DND-41 (cell line): Measurements from ENCODE around the gene APOO.

ENCODE experiments used
- ATAC-seq: fragments of 200-7000 bp; cut with Tn5 transposase; 3 replicates; pipeline ENCODE4 v1.9.1; 2021; ENCODE audit warnings: low read depth; ENCODE audit not compliant: insufficient read depth
- DNase-seq: peaks from one replicate; pipeline ENCODE4 v3.0.0-alpha.2; 2020
- H2AFZ ChIP-seq: 2 replicates; pipeline ENCODE4 v1.6.0; 2012; ENCODE audit warnings: low read depth, low read length
- H3K27ac ChIP-seq: 2 replicates; pipeline ENCODE4 v1.5.1; 2012; ENCODE audit warnings: low read length, inconsistent platforms
- H3K27me3 ChIP-seq: fragments of 200-600 bp; sonication (generic); 2 replicates; pipeline ENCODE4 v1.6.0; 2012; ENCODE audit warnings: low read length, mild to moderate bottlenecking, inconsistent platforms; ENCODE audit not compliant: insufficient read depth, poor library complexity
- H3K36me3 ChIP-seq: 2 replicates; pipeline ENCODE4 v1.5.1; 2012; ENCODE audit warnings: low read length, inconsistent platforms; ENCODE audit not compliant: insufficient read depth
- H3K4me1 ChIP-seq: 2 replicates; pipeline ENCODE4 v1.5.1; 2012; ENCODE audit warnings: mild to moderate bottlenecking, low read length; ENCODE audit not compliant: insufficient read depth
- H3K4me2 ChIP-seq: 2 replicates; pipeline ENCODE4 v1.6.0; 2012; ENCODE audit warnings: mild to moderate bottlenecking, moderate library complexity, low read length, inconsistent platforms; ENCODE audit not compliant: insufficient read depth
- H3K4me3 ChIP-seq, 2 experiments: fragments of 200-600 bp in 1 of 2; shearing (Covaris generic) in 1 of 2; 2 replicates each; pipeline ENCODE4 v1.5.1; 2012 to 2016; ENCODE audit warnings: inconsistent platforms in 2 of 2, low read length in 2 of 2, mild to moderate bottlenecking in 2 of 2, low read depth in 1 of 2, moderate library complexity in 1 of 2
- H3K79me2 ChIP-seq: 2 replicates; pipeline ENCODE4 v1.6.0; 2012; ENCODE audit warnings: low read length, inconsistent platforms; ENCODE audit not compliant: insufficient read depth
- H3K9ac ChIP-seq: 2 replicates; pipeline ENCODE4 v1.6.0; 2012; ENCODE audit warnings: low read depth, mild to moderate bottlenecking, inconsistent platforms, low read length, moderate library complexity
- H3K9me3 ChIP-seq: 2 replicates; pipeline ENCODE4 v1.5.1; 2012; ENCODE audit warnings: low read length, moderate library complexity, mild to moderate bottlenecking, inconsistent platforms; ENCODE audit not compliant: insufficient read depth, severe bottlenecking
- H4K20me1 ChIP-seq: 2 replicates; pipeline ENCODE4 v1.6.0; 2012; ENCODE audit warnings: low read length; ENCODE audit not compliant: insufficient read depth
- CTCF ChIP-seq: IDR thresholded peaks from 2 replicates; pipeline ENCODE4 v1.5.1; 2012; ENCODE audit warnings: borderline replicate concordance, low read length, moderate library complexity, mild to moderate bottlenecking; ENCODE audit not compliant: poor library complexity, severe bottlenecking; ENCODE audit errors: extremely low read depth
- EZH2 ChIP-seq: IDR thresholded peaks from 3 replicates; pipeline ENCODE4 v1.6.1; 2012; ENCODE audit warnings: borderline replicate concordance, low read depth, mild to moderate bottlenecking, moderate library complexity, low read length, inconsistent platforms; ENCODE audit not compliant: severe bottlenecking

APOO gene

DNA sequence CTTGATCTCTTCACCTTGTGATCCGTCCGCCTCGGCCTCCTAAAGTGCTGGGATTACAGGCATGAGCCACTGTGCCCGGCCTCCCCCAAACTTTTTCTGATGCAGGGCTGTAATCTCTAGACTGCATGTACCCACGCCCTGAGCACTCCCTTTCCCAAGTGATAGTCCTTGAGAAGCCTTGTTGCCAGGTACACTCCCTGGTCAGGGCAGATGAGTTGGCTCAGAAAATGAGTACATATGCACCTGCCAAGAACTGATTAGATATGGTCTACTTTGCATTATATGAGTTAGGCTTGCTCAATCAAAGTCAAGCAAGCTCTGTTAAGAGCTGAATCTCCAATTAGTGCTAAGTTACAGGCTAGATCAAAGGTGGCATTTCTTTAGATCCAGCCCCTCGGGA is 20.3 kb downstream of the APOO start:
- Histone ChIP-seq H2AFZ (no peak overlapping the region), H3K27me3 (no peaks in the 10 kb centered on the region), H3K36me3 (no peaks in the 10 kb centered on the region), H3K79me2 (no peaks in the 10 kb centered on the region), H3K4me1 (no peaks in the 10 kb centered on the region), H3K4me3 (no peak overlapping the region), H3K27ac (no peak overlapping the region), H3K9me3 (no peaks in the 10 kb centered on the region), H3K9ac (no peak overlapping the region), H4K20me1 (no peaks in the 10 kb centered on the region), H3K4me2 (no peak overlapping the region)
- ATAC-seq: no peak
- no peak for DNase-seq
- TF ChIP-seq CTCF (no peak), EZH2 (no peak)

DNA sequence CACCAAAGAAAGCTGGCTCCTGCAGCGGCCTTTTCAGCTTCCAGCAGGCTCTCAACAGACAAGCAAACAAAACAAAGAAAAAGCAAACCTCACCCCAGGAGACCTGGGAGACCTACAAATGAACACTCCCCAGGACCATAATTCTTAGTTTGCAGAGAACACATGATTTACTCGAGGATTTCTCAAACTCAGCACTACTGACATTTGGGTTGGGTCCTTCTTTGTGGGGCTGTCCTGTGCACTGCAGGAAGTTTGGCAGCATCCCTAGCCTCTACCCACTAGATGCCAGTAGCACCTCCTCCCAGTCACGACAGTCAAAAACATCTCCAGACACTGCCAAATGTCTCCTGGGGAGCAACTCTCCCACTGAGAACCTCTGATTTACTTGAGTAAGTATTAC is 21.9 kb downstream of the APOO start:
- Histone ChIP-seq H3K79me2 (no peaks in the 10 kb centered on the region), H3K9ac (no peak overlapping the region), H3K9me3 (no peaks in the 10 kb centered on the region), H3K4me3 (no peak overlapping the region), H2AFZ (no peak overlapping the region), H3K4me1 (no peaks in the 10 kb centered on the region), H3K36me3 (no peaks in the 10 kb centered on the region), H3K27ac (no peak overlapping the region), H3K4me2 (no peak overlapping the region), H4K20me1 (no peaks in the 10 kb centered on the region), H3K27me3 (no peaks in the 10 kb centered on the region)
- ATAC-seq (no peak), DNase-seq (no peak)
- TF ChIP-seq EZH2 (no peak), CTCF (no peak)

GRCh38 chrX:23884427-23885024 is 23.2 kb downstream of the APOO start:
- Histone ChIP-seq H3K4me1 (no peaks in the 10 kb centered on the region), H2AFZ (no peak overlapping the region), H3K4me3 (no peak overlapping the region), H3K4me2 (no peak overlapping the region), H3K9ac (no peak overlapping the region), H3K27me3 (no peaks in the 10 kb centered on the region), H3K9me3 (no peaks in the 10 kb centered on the region), H3K79me2 (no peaks in the 10 kb centered on the region), H4K20me1 (no peaks in the 10 kb centered on the region), H3K27ac (no peak overlapping the region), H3K36me3 (no peaks in the 10 kb centered on the region)
- DNase-seq (no peak), ATAC-seq (no peak)
- TF ChIP-seq EZH2 (no peak), CTCF (no peak)
